Upper lobe of right lung (tissue), 1 donor: ENCODE results near the gene NR1I3. TPM values are rescaled to one million over a fixed set of nuclear protein-coding genes. Genes with fewer than 3 reads are reported as not detected.

Source experiments
- ATAC-seq: fragments of 200-7000 bp; cut with Tn5 transposase; one replicate; pipeline ENCODE4 v1.9.1; 2020; ENCODE audit warnings: mild to moderate bottlenecking, moderate library complexity
- DNase-seq: peaks from one replicate; pipeline ENCODE4 v3.0.0-alpha.2; 2020
- H3K27ac ChIP-seq: fragments of 200-600 bp; one replicate; pipeline ENCODE4 v1.8.0; 2022
- H3K27me3 ChIP-seq: fragments of 200-600 bp; one replicate; pipeline ENCODE4 v1.8.0; 2022; ENCODE audit warnings: mild to moderate bottlenecking
- H3K36me3 ChIP-seq: fragments of 200-600 bp; one replicate; pipeline ENCODE4 v1.8.0; 2022
- H3K4me1 ChIP-seq: fragments of 200-600 bp; one replicate; pipeline ENCODE4 v1.8.0; 2022
- H3K4me3 ChIP-seq: fragments of 200-600 bp; one replicate; pipeline ENCODE4 v1.8.0; 2022; ENCODE audit warnings: mild to moderate bottlenecking
- H3K9me3 ChIP-seq: fragments of 200-600 bp; one replicate; pipeline ENCODE4 v1.8.0; 2022
- intact Hi-C: fragments of 100-400 bp; cut with DNase I; formaldehyde crosslinking; loops from one replicate; pipeline ENCODE4 v1.11.0; 2022
- long read RNA-seq: library from polyadenylated mRNA; unstranded; transcript quantifications from one replicate; pipeline ENCODE4 v2.0.0, GENCODE V29; 2021
- total RNA-seq: library from RNA; stranded (reverse); fragmentation: NEBNext Ultra II Directional; extraction: Animal tissue kit (Norgen Biotek cat#: 25700); gene quantifications from one replicate; pipeline ENCODE4 v1.2.1, GENCODE V29; 2021
- TF ChIP-seq, protein P1 (sequence below): fragments of 200-600 bp; IDR thresholded peaks from one replicate; pipeline ENCODE4 v1.8.0; 2022; ENCODE audit warnings: antibody characterized with exemption
- donor health status: DM: no; HTN: yes; CAD: no; lungs with severe emphysema.

The NR1I3 gene, protein sequence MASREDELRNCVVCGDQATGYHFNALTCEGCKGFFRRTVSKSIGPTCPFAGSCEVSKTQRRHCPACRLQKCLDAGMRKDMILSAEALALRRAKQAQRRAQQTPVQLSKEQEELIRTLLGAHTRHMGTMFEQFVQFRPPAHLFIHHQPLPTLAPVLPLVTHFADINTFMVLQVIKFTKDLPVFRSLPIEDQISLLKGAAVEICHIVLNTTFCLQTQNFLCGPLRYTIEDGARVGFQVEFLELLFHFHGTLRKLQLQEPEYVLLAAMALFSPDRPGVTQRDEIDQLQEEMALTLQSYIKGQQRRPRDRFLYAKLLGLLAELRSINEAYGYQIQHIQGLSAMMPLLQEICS
- total RNA-seq, result not detected
- long read RNA-seq, result 0 reads

DNA sequence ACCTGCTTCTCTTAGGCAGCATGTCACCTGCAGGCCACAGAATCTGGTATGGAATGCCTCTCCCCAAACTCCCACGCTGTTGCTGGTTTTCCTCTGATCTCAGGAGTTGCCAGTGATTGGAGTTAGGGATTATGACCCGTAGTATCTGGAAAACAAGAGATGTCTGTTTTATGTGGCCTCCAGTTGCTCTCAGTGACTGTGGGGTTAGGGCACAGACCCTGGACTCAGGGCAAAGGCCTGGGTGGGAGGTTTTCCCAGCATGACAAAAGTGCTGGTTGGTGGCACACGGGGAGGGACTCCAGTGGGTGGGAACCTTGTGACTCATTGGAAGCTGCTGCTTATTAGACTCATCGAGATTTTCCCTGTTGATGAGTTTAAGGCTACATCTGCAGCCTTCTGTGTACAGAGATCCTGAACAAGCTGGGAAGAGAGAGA is at the start of gene NR1I3:
TSS of gene NR1I3 (minus strand) at position 165 of the 435 bp plus-strand sequence. CDS start 1,638 bp downstream, outside the sequence.
- Histone ChIP-seq H3K36me3 (no peaks in the 10 kb centered on the region), H3K4me3 (no peak within 1 kb of the TSS), H3K27ac (no peak within 1 kb of the TSS), H3K4me1 (no peaks in the 10 kb centered on the region), H3K9me3 (no peaks in the 10 kb centered on the region), H3K27me3 (no peaks in the 10 kb centered on the region)
- intact Hi-C loops, result no loop called here
- no peak for ATAC-seq
- TF ChIP-seq, protein P1, sequence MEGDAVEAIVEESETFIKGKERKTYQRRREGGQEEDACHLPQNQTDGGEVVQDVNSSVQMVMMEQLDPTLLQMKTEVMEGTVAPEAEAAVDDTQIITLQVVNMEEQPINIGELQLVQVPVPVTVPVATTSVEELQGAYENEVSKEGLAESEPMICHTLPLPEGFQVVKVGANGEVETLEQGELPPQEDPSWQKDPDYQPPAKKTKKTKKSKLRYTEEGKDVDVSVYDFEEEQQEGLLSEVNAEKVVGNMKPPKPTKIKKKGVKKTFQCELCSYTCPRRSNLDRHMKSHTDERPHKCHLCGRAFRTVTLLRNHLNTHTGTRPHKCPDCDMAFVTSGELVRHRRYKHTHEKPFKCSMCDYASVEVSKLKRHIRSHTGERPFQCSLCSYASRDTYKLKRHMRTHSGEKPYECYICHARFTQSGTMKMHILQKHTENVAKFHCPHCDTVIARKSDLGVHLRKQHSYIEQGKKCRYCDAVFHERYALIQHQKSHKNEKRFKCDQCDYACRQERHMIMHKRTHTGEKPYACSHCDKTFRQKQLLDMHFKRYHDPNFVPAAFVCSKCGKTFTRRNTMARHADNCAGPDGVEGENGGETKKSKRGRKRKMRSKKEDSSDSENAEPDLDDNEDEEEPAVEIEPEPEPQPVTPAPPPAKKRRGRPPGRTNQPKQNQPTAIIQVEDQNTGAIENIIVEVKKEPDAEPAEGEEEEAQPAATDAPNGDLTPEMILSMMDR, result no peak
- DNase-seq, result no peak

DNA sequence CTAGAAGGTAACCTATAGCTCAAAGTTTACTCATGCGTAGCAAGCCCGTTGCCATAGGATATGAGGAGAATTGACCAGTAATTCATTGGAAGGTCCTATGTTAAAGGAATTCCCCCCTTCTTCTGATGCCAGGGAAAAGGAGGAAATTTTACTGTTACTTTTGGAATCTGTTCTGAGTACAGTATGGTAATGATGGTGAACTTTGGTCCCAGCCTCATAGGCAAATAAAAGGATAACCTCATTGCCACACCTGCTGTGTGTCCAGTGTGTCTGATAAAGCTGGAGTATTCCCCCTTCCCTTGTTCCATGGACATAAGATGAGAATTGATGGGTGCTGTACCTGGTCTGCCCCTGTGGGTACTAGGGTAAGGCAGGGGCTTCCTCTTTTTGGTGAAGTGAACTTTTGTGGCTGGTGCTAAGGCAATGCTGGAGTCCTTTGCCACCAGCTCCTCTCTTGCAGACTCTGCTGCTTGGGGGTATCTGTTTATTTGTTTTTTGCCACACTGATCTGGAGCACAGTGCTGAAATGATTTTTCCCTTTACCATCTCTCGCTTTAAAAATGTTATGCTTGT is 49.6 kb upstream of the NR1I3 start:
- TF ChIP-seq, protein P1, result no peak

DNA sequence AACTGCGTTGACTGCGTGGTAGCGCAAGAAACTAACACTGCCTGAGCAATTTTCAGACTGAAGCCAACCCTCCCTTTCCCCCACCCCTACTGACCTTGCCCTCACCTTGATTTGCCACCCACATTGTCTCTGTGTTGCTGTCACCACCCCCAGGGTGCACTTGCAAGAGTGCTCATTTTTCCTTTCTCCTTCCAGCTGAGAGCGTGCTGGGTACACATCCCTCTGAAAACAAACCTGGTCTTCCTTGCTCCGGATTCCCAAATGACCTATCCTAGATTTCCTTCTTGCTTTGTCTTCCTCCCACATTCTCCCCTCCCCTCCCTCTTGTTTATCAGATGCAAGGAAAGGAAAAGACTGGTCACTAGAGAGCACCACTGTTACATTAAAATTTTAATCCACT is 47.5 kb upstream of the NR1I3 start:
- ATAC-seq (no peak), DNase-seq (no peak)
- no peak overlapping the region for H3K27ac ChIP-seq
- H3K36me3 ChIP-seq, result no peaks in the 10 kb centered on the region
- H3K9me3 ChIP-seq, result no peaks in the 10 kb centered on the region
- TF ChIP-seq, protein P1, result no peak
- no peak overlapping the region for H3K4me3 ChIP-seq
- intact Hi-C loops, result no loop called here
- no peaks in the 10 kb centered on the region for H3K4me1 ChIP-seq
- no peaks in the 10 kb centered on the region for H3K27me3 ChIP-seq

More for the DNA sequence above, 49.6 kb upstream of the NR1I3 start:
- no peak overlapping the region for H3K27ac ChIP-seq
- no peak overlapping the region for H3K4me3 ChIP-seq
- DNase-seq (no peak), ATAC-seq (no peak)
- intact Hi-C loops, result no loop called here
- H3K4me1 ChIP-seq, result no peaks in the 10 kb centered on the region
- H3K27me3 ChIP-seq, result no peaks in the 10 kb centered on the region
- H3K9me3 ChIP-seq, result no peaks in the 10 kb centered on the region
- H3K36me3 ChIP-seq, result no peaks in the 10 kb centered on the region

DNA sequence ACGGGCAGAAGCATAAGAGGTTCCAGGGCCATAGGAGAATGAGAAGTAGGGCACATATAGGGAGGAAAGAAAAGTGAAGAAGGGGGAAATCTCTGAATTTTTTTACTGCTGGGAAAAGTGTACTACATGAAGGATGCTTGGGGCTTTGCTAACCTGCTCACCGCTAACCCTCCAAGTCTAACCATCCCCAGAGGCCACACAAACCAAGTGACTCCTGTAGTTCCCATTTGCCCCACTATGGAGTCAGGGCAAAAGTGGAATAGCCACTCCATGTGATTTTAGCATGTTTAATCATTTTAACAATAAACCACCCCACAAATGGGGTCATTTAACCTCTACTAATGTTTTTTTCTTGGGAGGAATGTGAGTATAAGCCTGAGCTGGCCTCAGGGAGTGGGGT is 47.1 kb upstream of the NR1I3 start:
- intact Hi-C loops, result no loop called here
- no peaks in the 10 kb centered on the region for H3K4me1 ChIP-seq
- no peak overlapping the region for H3K4me3 ChIP-seq
- no peaks in the 10 kb centered on the region for H3K9me3 ChIP-seq
- no peak overlapping the region for H3K27ac ChIP-seq
- ATAC-seq (no peak), DNase-seq (no peak)
- no peaks in the 10 kb centered on the region for H3K27me3 ChIP-seq
- no peaks in the 10 kb centered on the region for H3K36me3 ChIP-seq
- TF ChIP-seq, protein P1, result no peak

DNA sequence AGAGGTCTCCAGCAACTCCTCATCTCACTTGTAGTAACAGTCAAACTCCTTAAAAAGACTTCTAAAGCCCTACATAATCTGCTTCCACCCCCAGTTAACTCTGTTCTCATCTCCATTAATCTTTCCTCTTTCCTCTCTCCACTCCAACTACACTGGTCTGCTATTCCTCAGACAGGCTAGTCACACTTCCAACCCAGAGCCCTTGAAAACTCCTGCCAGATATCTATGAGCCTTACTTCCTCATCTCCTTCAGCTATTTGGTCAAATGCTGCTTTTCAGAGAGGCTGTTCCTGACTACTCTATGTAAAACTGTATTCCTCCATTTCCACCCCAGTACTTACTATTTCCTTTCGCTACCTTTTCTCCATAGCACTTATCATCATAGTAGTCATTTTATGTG is 45.0 kb upstream of the NR1I3 start:
- DNase-seq (no peak), ATAC-seq (no peak)
- Histone ChIP-seq H3K4me1 (no peaks in the 10 kb centered on the region), H3K27ac (no peak overlapping the region), H3K4me3 (no peak overlapping the region), H3K36me3 (no peaks in the 10 kb centered on the region), H3K27me3 (no peaks in the 10 kb centered on the region), H3K9me3 (no peaks in the 10 kb centered on the region)
- TF ChIP-seq, protein P1, result no peak
- intact Hi-C loops, result no loop called here
